Lung (tissue), 12 donors: Measurements from ENCODE around the gene POLR2L. TPM values are rescaled to one million over a fixed set of nuclear protein-coding genes. Genes with fewer than 3 reads are reported as not detected.

ENCODE experiments used
- ATAC-seq: fragments of 200-7000 bp; cut with Tn5 transposase; one replicate; pipeline ENCODE4 v1.9.1; 2020; ENCODE audit warnings: moderate number of reproducible peaks; ENCODE audit not compliant: insufficient read depth, low FRiP score
- DNase-seq, 3 donors: peaks; one replicate each; pipeline ENCODE4 v3.0.0-alpha.2; 2013 to 2017
- H3K27ac ChIP-seq, 2 donors: one replicate each; pipeline ENCODE4 v1.5.1; 2013; ENCODE audit warnings: mild to moderate bottlenecking in 2 of 2, moderate library complexity in 2 of 2, control low read depth in 1 of 2, inconsistent platforms in 1 of 2, low read depth in 1 of 2, low read length in 1 of 2
- H3K27me3 ChIP-seq, 3 donors: one replicate each; pipeline ENCODE4 v1.5.1; 2013; ENCODE audit warnings: low read length in 2 of 3; ENCODE audit not compliant: control insufficient read depth in 3 of 3, insufficient read depth in 3 of 3
- H3K36me3 ChIP-seq, 4 donors: one replicate each; pipeline ENCODE4 v1.5.1; 2013; ENCODE audit warnings: low read length in 4 of 4, mild to moderate bottlenecking in 1 of 4, moderate library complexity in 1 of 4; ENCODE audit not compliant: control insufficient read depth in 4 of 4, insufficient read depth in 4 of 4
- H3K4me1 ChIP-seq, 5 donors: one replicate each; pipeline ENCODE4 v1.5.1; 2013; ENCODE audit warnings: low read length in 5 of 5, mild to moderate bottlenecking in 2 of 5, moderate library complexity in 1 of 5; ENCODE audit not compliant: control insufficient read depth in 5 of 5, insufficient read depth in 5 of 5
- H3K4me3 ChIP-seq: one replicate; pipeline ENCODE4 v1.5.1; 2013; ENCODE audit warnings: mild to moderate bottlenecking, control low read depth, moderate library complexity
- H3K9ac ChIP-seq, 2 donors: one replicate each; pipeline ENCODE4 v1.5.1; 2013; ENCODE audit warnings: low read length in 2 of 2, control low read depth in 1 of 2; ENCODE audit not compliant: insufficient read depth in 1 of 2
- H3K9me3 ChIP-seq, 4 donors: one replicate each; pipeline ENCODE4 v1.5.1; 2013; ENCODE audit warnings: low read length in 3 of 4, mild to moderate bottlenecking in 1 of 4, moderate library complexity in 1 of 4; ENCODE audit not compliant: control insufficient read depth in 4 of 4, insufficient read depth in 3 of 4
- WGBS, 2 donors: extraction: QIAGEN DNeasy Blood & Tissue Kit; methylation state at CpG; one replicate each; pipeline ENCODE4 v1.1.7; 2013; 5-methylcytosine and 5-hydroxymethylcytosine counted together
- polyA plus RNA-seq, 2 donors: library from polyadenylated mRNA; stranded (reverse); fragments of 200-250 nt; gene quantifications; one replicate each; pipeline ENCODE4 v1.2.1, GENCODE V29; 2013
- total RNA-seq, 2 donors: library from RNA; depleted of rRNA in 1 of 2; stranded (reverse); fragments of >200 nt in 1 of 2; gene quantifications; one replicate each; pipeline ENCODE4 v1.2.1, GENCODE V29; 2014 to 2021
- TF ChIP-seq, protein P1 (sequence below): IDR thresholded peaks from 2 replicates; pipeline ENCODE4 v1.5.1; 2012; ENCODE audit warnings: mild to moderate bottlenecking; ENCODE audit errors: control extremely low read depth, extremely low read depth
- donor health status: control.
- donor health status: control.
- donor health status: Bipolar disorder and iron deficiency.
- donor health status: healthy.
- donor health status: DM: yes; HTN: yes; CAD: no.

POLR2L gene
- total and polyA plus RNA-seq, 4 donors: 144 to 183 (median 167) TPM

DNA sequence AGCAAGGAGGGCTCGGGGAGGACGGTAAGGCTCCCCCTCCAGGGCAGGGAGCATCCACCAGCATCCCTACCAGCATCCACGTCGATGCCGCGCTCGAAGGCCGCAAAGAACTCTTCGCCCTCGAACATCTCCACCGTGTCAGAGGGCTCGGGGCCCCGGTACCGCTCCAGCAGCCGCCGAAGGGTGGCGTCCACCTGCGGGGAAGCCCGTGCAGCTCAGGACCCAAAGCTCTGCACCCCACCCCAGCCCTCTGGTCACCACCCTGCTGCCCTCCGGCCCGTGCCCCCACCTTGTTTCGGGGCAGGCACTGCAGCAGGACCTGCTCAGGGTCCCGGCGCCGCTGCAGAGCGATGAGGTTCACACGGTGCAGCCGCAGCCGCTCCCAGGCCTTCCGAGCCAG lies 41.9 kb downstream of the POLR2L start:
- TF ChIP-seq, protein P1, sequence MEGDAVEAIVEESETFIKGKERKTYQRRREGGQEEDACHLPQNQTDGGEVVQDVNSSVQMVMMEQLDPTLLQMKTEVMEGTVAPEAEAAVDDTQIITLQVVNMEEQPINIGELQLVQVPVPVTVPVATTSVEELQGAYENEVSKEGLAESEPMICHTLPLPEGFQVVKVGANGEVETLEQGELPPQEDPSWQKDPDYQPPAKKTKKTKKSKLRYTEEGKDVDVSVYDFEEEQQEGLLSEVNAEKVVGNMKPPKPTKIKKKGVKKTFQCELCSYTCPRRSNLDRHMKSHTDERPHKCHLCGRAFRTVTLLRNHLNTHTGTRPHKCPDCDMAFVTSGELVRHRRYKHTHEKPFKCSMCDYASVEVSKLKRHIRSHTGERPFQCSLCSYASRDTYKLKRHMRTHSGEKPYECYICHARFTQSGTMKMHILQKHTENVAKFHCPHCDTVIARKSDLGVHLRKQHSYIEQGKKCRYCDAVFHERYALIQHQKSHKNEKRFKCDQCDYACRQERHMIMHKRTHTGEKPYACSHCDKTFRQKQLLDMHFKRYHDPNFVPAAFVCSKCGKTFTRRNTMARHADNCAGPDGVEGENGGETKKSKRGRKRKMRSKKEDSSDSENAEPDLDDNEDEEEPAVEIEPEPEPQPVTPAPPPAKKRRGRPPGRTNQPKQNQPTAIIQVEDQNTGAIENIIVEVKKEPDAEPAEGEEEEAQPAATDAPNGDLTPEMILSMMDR: no peak
- Histone ChIP-seq H3K27ac (no peak overlapping the region), H3K36me3 (peaks cover 0 to 16% (median 3%) of the 10 kb centered on the region in 4 donors), H3K4me3 (no peak overlapping the region), H3K4me1 (peaks cover 0 to 25% (median 22%) of the 10 kb centered on the region in 5 donors), H3K9ac (no peak overlapping the region), H3K27me3 (no peaks in the 10 kb centered on the region), H3K9me3 (no peaks in the 10 kb centered on the region)
- ATAC-seq (no peak), DNase-seq (no peak)
- 93 to 96% methylated on average over 24 to 30 of the region's 30 CpGs for WGBS, 2 donors

- Histone ChIP-seq H3K9me3 (no peaks in the 10 kb centered on the region), H3K9ac (no peak overlapping the region), H3K27ac (no peak overlapping the region), H3K27me3 (no peaks in the 10 kb centered on the region), H3K4me1 (peaks cover 0 to 27% (median 24%) of the 10 kb centered on the region in 5 donors), H3K4me3 (no peak overlapping the region), H3K36me3 (peaks cover 0 to 16% (median 3%) of the 10 kb centered on the region in 4 donors)
- DNase-seq (no peak), ATAC-seq (no peak)
- TF ChIP-seq, protein P1: no peak
- 96 to 97% methylated on average over 32 of the region's 32 CpGs for WGBS, 2 donors
These were observed 42.5 kb downstream of the POLR2L start for GRCh38 chr11:799641-800316.

DNA sequence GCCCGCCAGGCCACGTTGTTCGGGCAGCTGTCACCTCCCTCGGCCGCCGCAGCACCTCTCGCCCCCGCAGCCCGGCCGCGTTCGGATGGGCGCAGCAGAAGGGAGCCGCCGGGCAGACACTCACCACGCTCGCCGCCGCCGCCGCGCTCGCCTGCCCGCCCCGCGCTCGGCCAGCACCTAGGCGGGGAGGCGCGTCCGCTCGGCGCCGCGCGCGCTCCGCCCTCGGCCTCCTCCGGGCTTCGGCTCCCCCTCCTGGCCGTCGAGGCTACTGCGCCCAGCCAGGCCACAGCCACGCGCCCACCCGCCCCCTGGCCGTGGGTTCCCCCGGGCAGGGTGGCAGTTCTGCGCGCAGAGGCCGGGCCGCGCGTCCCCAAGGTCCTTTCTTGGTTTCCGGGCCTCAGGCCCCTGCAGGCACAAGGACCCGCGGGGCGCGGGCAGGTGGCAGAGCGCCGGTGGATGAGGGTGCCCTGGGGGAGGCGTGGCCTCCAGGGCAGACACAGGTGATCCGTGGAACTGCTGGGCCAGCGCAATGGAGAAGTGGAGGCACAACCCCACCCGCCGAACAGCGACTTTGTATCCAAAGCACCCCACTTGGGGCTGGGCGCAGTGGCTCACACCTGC lies 44.1 kb downstream of the POLR2L start, which contains the start of gene SLC25A22:
SLC25A22 (minus strand) TSS at position 189 of the 621 bp plus-strand sequence. CDS start 3,275 bp downstream, outside the sequence.
- Histone ChIP-seq H3K27me3 (no peaks in the 10 kb centered on the region), H3K9me3 (no peaks in the 10 kb centered on the region), H3K36me3 (peaks cover 0 to 28% (median 5%) of the 10 kb centered on the region in 4 donors), H3K27ac (peak within 1 kb of the TSS; percentile 17 to 83), H3K4me3 (peak within 1 kb of the TSS; percentile 48), H3K9ac (peak within 1 kb of the TSS in 1 of 2 donors; percentile 8), H3K4me1 (peaks cover 0 to 22% (median 15%) of the 10 kb centered on the region in 5 donors)
- DNase-seq (peak; percentile 78 to 88 (median 84)), ATAC-seq (peak; percentile 81)
- TF ChIP-seq, protein P1: peak; percentile 70
- WGBS, 2 donors: 4 to 7% methylated on average over 34 to 69 of the region's 69 CpGs
